Neural progenitor cell (in vitro differentiated cells): ENCODE results near the gene MSL1. TPM values are rescaled to one million over a fixed set of nuclear protein-coding genes. Genes with fewer than 3 reads are reported as not detected.

Experiments
- DNase-seq: peaks from one replicate; pipeline ENCODE4 v3.0.0-alpha.2; 2016; ENCODE audit warnings: low spot score
- H2AFZ ChIP-seq: fragments of 200-600 bp; sonication (generic); replicated peaks from 2 replicates; pipeline ENCODE4 v1.6.1; 2016; ENCODE audit warnings: antibody characterized with exemption
- H3F3A ChIP-seq: fragments of 200-600 bp; sonication (generic); 2 replicates; pipeline ENCODE4 v1.6.1; 2016; ENCODE audit warnings: antibody characterized with exemption, low read depth
- H3K27ac ChIP-seq: fragments of 200-600 bp; sonication (generic); 2 replicates; pipeline ENCODE4 v1.5.1; 2016; ENCODE audit warnings: mild to moderate bottlenecking
- H3K27me3 ChIP-seq: fragments of 200-600 bp; sonication (generic); 2 replicates; pipeline ENCODE4 v1.6.1; 2016; ENCODE audit warnings: mild to moderate bottlenecking, moderate library complexity
- H3K36me3 ChIP-seq: fragments of 200-600 bp; sonication (generic); 2 replicates; pipeline ENCODE4 v1.5.1; 2016
- H3K4me1 ChIP-seq: fragments of 200-600 bp; sonication (generic); 2 replicates; pipeline ENCODE4 v1.6.1; 2016; ENCODE audit warnings: mixed run types
- H3K4me2 ChIP-seq: fragments of 200-600 bp; sonication (generic); 2 replicates; pipeline ENCODE4 v1.6.1; 2016
- H3K4me3 ChIP-seq: fragments of 200-600 bp; sonication (generic); 2 replicates; pipeline ENCODE4 v1.5.1; 2016
- H3K79me2 ChIP-seq: fragments of 200-600 bp; sonication (generic); 2 replicates; pipeline ENCODE4 v1.6.1; 2016; ENCODE audit warnings: low read depth
- H3K9ac ChIP-seq: fragments of 200-600 bp; sonication (generic); 2 replicates; pipeline ENCODE4 v1.6.1; 2016
- H3K9me3 ChIP-seq: fragments of 200-600 bp; sonication (generic); 2 replicates; pipeline ENCODE4 v1.5.1; 2016; ENCODE audit warnings: low read depth
- H4K20me1 ChIP-seq: fragments of 200-600 bp; sonication (generic); 2 replicates; pipeline ENCODE4 v1.6.1; 2016; ENCODE audit warnings: low read depth
- H3K27ac Mint-ChIP-seq: 3 replicates; pipeline ENCODE4 v1.8.0; 2021; ENCODE audit warnings: mixed read lengths
- H3K27me3 Mint-ChIP-seq: 2 replicates; pipeline ENCODE4 v1.8.0; 2022; ENCODE audit warnings: low read depth, mild to moderate bottlenecking, inconsistent platforms, moderate library complexity, mixed read lengths; ENCODE audit not compliant: insufficient read depth
- H3K36me3 Mint-ChIP-seq: 3 replicates; pipeline ENCODE4 v1.8.0; 2021; ENCODE audit warnings: mixed read lengths
- H3K4me1 Mint-ChIP-seq: 3 replicates; pipeline ENCODE4 v1.8.0; 2021; ENCODE audit warnings: mixed read lengths
- H3K4me3 Mint-ChIP-seq: 3 replicates; pipeline ENCODE4 v1.8.0; 2021; ENCODE audit warnings: mild to moderate bottlenecking, moderate library complexity, mixed read lengths
- H3K9me3 Mint-ChIP-seq: 3 replicates; pipeline ENCODE4 v1.8.0; 2020; ENCODE audit warnings: mixed read lengths
- EZH2 ChIP-seq: fragments of 200-600 bp; sonication (generic); IDR thresholded peaks from 2 replicates; pipeline ENCODE4 v1.6.1; 2017; ENCODE audit warnings: antibody characterized with exemption, mild to moderate bottlenecking, moderate library complexity
- EZH2phosphoT487 ChIP-seq: fragments of 200-600 bp; sonication (generic); IDR thresholded peaks from 2 replicates; pipeline ENCODE4 v1.6.1; 2017; ENCODE audit warnings: antibody characterized with exemption
- total RNA-seq: library from RNA; depleted of rRNA; stranded (reverse); fragments of >200 nt; gene quantifications from 2 replicates; pipeline ENCODE4 v1.2.3, GENCODE V29; 2015; ENCODE audit warnings: low replicate concordance
- TF ChIP-seq, protein P1 (sequence below): fragments of 200-600 bp; sonication (generic); IDR thresholded peaks from 2 replicates; pipeline ENCODE4 v1.5.1; 2017; ENCODE audit warnings: antibody characterized with exemption, mild to moderate bottlenecking

MSL1 gene
- total RNA-seq, 1 donor from 2014 or later: 190 TPM

DNA sequence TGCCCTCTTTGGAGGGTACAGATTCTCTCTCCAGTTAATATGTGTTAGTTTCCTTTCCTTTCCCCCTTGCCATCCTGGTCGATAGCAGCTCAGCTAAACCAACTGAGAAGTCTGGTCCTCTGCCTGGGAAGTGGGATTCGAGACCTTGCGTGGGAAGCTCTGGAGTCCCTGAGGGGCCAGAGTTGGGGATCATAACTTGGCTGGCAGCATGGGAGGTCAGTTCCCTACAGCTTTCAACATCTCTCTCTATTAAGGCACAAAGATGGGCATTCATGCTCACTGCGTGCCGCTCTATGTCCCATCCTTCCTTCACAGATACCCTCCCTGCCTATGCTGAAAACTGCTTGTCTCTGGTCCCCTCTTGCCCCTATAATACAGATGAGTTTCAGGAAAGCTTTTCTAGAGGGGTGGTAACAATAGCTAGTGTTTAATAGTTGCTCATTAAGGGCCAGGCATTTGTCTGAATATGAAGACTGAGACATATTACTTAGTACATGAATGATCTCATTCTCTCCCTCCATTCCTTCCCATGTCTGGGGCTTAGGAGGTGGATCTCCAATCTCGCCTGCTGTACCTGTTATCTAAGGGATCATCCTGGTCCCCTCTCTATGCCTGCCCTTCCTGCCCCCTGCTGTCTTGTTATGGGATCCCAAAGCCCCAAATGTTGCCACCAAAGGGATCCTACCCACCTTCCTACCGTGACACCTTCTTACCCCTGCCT, 48.2 kb upstream of the MSL1 start:
- H3K4me1 Mint-ChIP-seq: peaks cover 59% of the 10 kb centered on the region
- no peak overlapping the region for H3K4me3 ChIP-seq
- no peaks in the 10 kb centered on the region for H3K27me3 Mint-ChIP-seq
- H2AFZ ChIP-seq: no peak overlapping the region
- H4K20me1 ChIP-seq: no peaks in the 10 kb centered on the region
- H3K4me1 ChIP-seq: peaks cover 47% of the 10 kb centered on the region
- H3K9me3 ChIP-seq: no peaks in the 10 kb centered on the region
- no peaks in the 10 kb centered on the region for H3K36me3 Mint-ChIP-seq
- H3K9me3 Mint-ChIP-seq: no peaks in the 10 kb centered on the region
- peaks cover 6% of the 10 kb centered on the region for H3F3A ChIP-seq
- H3K4me2 ChIP-seq: no peak overlapping the region
- no peak for TF ChIP-seq EZH2
- TF ChIP-seq EZH2phosphoT487: no peak
- TF ChIP-seq, protein P1, sequence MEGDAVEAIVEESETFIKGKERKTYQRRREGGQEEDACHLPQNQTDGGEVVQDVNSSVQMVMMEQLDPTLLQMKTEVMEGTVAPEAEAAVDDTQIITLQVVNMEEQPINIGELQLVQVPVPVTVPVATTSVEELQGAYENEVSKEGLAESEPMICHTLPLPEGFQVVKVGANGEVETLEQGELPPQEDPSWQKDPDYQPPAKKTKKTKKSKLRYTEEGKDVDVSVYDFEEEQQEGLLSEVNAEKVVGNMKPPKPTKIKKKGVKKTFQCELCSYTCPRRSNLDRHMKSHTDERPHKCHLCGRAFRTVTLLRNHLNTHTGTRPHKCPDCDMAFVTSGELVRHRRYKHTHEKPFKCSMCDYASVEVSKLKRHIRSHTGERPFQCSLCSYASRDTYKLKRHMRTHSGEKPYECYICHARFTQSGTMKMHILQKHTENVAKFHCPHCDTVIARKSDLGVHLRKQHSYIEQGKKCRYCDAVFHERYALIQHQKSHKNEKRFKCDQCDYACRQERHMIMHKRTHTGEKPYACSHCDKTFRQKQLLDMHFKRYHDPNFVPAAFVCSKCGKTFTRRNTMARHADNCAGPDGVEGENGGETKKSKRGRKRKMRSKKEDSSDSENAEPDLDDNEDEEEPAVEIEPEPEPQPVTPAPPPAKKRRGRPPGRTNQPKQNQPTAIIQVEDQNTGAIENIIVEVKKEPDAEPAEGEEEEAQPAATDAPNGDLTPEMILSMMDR: no peak
- no peak for DNase-seq
- no peaks in the 10 kb centered on the region for H3K79me2 ChIP-seq
- H3K27ac ChIP-seq: no peak overlapping the region
- H3K36me3 ChIP-seq: no peaks in the 10 kb centered on the region
- H3K27me3 ChIP-seq: no peaks in the 10 kb centered on the region
- no peak overlapping the region for H3K9ac ChIP-seq
- H3K4me3 Mint-ChIP-seq: peak overlapping the region; percentile 63
- H3K27ac Mint-ChIP-seq: peak overlapping the region; percentile 46

DNA sequence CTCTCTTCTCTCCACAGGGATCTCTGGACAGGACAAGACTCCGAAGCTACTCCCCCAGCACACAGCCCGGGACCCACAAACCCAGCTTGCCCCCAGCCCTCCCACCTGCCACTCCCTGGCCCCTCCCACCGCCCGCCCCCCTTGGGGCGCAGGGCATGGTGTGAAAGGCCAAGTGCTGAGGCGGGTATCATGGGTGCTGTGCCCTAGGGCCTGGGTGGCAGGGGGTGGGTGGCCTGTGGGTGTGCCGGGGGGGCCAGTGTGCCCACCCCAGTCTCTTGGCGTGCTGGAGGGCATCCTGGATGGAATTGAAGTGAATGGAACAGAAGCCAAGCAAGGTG, 47.6 kb upstream of the MSL1 start:
- H3K9me3 Mint-ChIP-seq: no peaks in the 10 kb centered on the region
- H3F3A ChIP-seq: peaks cover 4% of the 10 kb centered on the region
- no peaks in the 10 kb centered on the region for H3K27me3 ChIP-seq
- DNase-seq: no peak
- no peak overlapping the region for H3K4me3 Mint-ChIP-seq
- peaks cover 41% of the 10 kb centered on the region for H3K4me1 ChIP-seq
- no peak overlapping the region for H2AFZ ChIP-seq
- TF ChIP-seq, protein P1: no peak
- TF ChIP-seq EZH2phosphoT487: no peak
- no peak for TF ChIP-seq EZH2
- H3K27ac ChIP-seq: no peak overlapping the region
- no peak overlapping the region for H3K4me2 ChIP-seq
- H3K9me3 ChIP-seq: no peaks in the 10 kb centered on the region
- H3K4me3 ChIP-seq: no peak overlapping the region
- H3K9ac ChIP-seq: no peak overlapping the region
- no peaks in the 10 kb centered on the region for H3K79me2 ChIP-seq
- peaks cover 53% of the 10 kb centered on the region for H3K4me1 Mint-ChIP-seq
- no peaks in the 10 kb centered on the region for H3K27me3 Mint-ChIP-seq
- H4K20me1 ChIP-seq: no peaks in the 10 kb centered on the region
- H3K36me3 Mint-ChIP-seq: no peaks in the 10 kb centered on the region
- peak overlapping the region; percentile 46 for H3K27ac Mint-ChIP-seq
- H3K36me3 ChIP-seq: no peaks in the 10 kb centered on the region

DNA sequence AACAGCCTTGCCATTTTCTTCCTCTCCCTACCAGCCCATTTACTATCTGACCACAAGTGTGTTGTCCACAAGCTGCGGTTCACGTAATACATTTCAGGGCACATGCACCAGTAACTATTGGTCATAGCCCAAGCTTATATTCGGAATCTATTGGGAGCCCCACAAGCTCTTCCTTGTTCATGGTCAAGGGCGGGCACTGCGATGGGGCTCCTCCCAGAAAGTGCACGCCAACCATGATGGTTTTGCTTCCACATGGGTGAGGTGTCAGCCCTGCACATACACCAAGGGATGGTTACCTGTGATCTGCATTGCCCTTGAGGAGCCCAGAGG, 46.9 kb upstream of the MSL1 start:
- no peak for DNase-seq
- Histone ChIP-seq H3K36me3 (no peaks in the 10 kb centered on the region), H3K4me3 (no peak overlapping the region)

More for the DNA sequence above, 46.9 kb upstream of the MSL1 start:
- no peak overlapping the region for H3K4me2 ChIP-seq
- Mint-ChIP-seq H3K27ac (no peak overlapping the region), H3K9me3 (no peaks in the 10 kb centered on the region), H3K36me3 (no peaks in the 10 kb centered on the region), H3K4me3 (no peak overlapping the region), H3K27me3 (no peaks in the 10 kb centered on the region), H3K4me1 (peaks cover 46% of the 10 kb centered on the region)
- H3K27ac ChIP-seq: no peak overlapping the region
- no peak overlapping the region for H2AFZ ChIP-seq
- no peaks in the 10 kb centered on the region for H3K79me2 ChIP-seq
- no peaks in the 10 kb centered on the region for H3K9me3 ChIP-seq
- no peaks in the 10 kb centered on the region for H4K20me1 ChIP-seq
- peaks cover 34% of the 10 kb centered on the region for H3K4me1 ChIP-seq
- peaks cover 4% of the 10 kb centered on the region for H3F3A ChIP-seq
- no peak overlapping the region for H3K9ac ChIP-seq
- H3K27me3 ChIP-seq: no peaks in the 10 kb centered on the region
- TF ChIP-seq EZH2phosphoT487 (no peak), EZH2 (no peak)
- TF ChIP-seq, protein P1: no peak
